BE2C (cell line): ENCODE results near the gene C5orf58.

ENCODE experiments used
- DNase-seq: peaks from one replicate; pipeline ENCODE4 v3.0.0-alpha.2; 2020
- H3K27me3 ChIP-seq: fragments of 250-450 bp; sonication (Bioruptor Pico); 2 replicates; pipeline ENCODE4 v1.5.1; 2020; ENCODE audit warnings: mild to moderate bottlenecking
- H3K36me3 ChIP-seq: fragments of 250-450 bp; sonication (Bioruptor Pico); 2 replicates; pipeline ENCODE4 v1.5.1; 2020; ENCODE audit warnings: mild to moderate bottlenecking
- H3K4me1 ChIP-seq: fragments of 250-450 bp; sonication (Bioruptor Pico); 2 replicates; pipeline ENCODE4 v1.5.1; 2020
- H3K4me3 ChIP-seq: 2 replicates; pipeline ENCODE4 v1.5.1; 2011; ENCODE audit warnings: low read depth, low read length
- H3K9me3 ChIP-seq: fragments of 250-450 bp; sonication (Bioruptor Pico); 2 replicates; pipeline ENCODE4 v1.5.1; 2020
- TF ChIP-seq, protein P1 (sequence below): IDR thresholded peaks from 2 replicates; pipeline ENCODE4 v1.5.1; 2012; ENCODE audit warnings: mild to moderate bottlenecking, low read depth, low read length

Gene C5orf58

DNA sequence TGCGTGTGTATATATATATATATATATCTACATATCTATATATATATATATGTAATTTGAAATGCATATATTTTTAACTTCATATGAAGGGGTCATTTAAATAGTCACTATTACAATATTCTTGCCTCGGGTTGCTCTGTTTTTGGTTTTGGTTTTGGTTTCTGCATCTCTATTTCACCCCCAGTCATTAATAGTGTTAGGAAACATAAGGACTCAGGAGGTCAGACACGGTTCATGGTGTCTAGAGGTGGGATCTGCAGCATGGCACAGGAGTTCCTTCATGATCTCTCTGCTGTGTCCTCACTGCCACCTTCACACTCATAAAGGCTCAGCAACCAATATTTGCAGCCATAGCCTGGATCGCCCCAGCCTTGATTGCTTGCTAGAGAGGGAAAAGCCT, 16.6 kb downstream of the C5orf58 start:
- Histone ChIP-seq H3K36me3 (no peaks in the 10 kb centered on the region), H3K4me1 (no peaks in the 10 kb centered on the region), H3K4me3 (no peak overlapping the region), H3K27me3 (peaks cover 52% of the 10 kb centered on the region), H3K9me3 (no peaks in the 10 kb centered on the region)
- TF ChIP-seq, protein P1, sequence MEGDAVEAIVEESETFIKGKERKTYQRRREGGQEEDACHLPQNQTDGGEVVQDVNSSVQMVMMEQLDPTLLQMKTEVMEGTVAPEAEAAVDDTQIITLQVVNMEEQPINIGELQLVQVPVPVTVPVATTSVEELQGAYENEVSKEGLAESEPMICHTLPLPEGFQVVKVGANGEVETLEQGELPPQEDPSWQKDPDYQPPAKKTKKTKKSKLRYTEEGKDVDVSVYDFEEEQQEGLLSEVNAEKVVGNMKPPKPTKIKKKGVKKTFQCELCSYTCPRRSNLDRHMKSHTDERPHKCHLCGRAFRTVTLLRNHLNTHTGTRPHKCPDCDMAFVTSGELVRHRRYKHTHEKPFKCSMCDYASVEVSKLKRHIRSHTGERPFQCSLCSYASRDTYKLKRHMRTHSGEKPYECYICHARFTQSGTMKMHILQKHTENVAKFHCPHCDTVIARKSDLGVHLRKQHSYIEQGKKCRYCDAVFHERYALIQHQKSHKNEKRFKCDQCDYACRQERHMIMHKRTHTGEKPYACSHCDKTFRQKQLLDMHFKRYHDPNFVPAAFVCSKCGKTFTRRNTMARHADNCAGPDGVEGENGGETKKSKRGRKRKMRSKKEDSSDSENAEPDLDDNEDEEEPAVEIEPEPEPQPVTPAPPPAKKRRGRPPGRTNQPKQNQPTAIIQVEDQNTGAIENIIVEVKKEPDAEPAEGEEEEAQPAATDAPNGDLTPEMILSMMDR, result no peak
- DNase-seq, result no peak

DNA sequence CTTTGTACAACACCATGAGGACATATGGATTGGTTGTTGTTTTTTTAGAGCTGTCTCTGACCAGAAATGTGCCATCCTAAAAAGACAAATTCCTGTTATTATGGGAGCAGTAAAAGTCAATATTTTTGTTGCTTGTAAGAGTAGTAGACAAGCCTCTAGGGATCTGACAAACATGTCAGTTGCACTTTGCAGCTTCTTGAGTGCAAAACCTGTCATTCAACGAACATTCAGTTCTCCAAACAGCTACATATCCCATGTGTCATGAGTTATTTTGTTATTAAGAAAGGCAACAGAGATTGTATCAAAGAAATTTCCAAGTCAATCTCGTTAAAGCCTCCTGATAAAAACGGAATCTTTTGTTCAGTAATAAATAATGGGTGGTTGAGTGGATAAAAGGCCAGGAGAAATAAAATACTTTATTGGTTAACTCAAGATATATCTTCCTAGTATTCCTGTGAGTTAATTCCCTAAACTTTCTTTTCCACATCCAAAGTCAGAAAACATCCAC, 18.1 kb downstream of the C5orf58 start:
- Histone ChIP-seq H3K27me3 (peaks cover 59% of the 10 kb centered on the region), H3K9me3 (no peaks in the 10 kb centered on the region), H3K4me3 (no peak overlapping the region), H3K4me1 (no peaks in the 10 kb centered on the region), H3K36me3 (no peaks in the 10 kb centered on the region)
- TF ChIP-seq, protein P1, result no peak
- DNase-seq, result no peak

DNA sequence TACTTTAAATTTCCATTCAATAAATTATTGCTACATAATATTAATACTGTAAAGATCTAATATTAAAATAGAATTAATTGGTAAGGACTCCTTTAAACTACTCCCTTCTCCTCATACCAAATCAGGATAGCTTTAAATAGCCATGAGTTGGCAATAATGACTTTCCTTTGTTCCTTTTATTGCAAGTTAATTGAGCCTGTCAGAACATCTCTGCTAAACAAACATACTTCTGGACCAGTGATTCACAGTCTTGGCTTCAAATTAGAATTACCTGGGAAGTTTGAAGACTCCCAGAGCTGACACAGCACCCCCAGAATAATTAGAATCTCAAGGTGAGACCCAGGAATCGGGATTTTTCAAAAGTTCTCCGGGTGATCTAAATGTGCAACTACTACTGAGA, 18.7 kb downstream of the C5orf58 start:
- no peak overlapping the region for H3K4me3 ChIP-seq
- peaks cover 59% of the 10 kb centered on the region for H3K27me3 ChIP-seq

DNA sequence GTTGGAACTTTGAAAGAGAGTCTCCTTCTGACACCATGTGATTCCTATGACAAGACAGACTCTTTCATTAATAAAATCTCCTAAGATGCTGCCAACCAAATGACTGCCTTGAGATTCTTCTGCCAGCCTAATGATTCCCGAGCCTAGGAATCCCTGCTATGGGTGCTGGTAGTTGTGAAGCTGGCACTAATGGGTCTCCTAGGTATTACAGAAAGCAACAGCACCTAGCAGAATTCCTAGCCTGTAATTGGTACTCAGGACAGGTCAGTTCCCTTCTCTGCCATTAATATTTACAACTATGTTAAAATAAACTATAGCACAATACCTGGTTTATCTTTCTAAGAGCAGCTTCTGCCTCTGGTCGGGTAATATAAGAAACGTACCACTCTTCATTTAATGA, 19.3 kb downstream of the C5orf58 start:
- Histone ChIP-seq H3K9me3 (no peaks in the 10 kb centered on the region), H3K36me3 (no peaks in the 10 kb centered on the region), H3K27me3 (peaks cover 59% of the 10 kb centered on the region), H3K4me3 (no peak overlapping the region), H3K4me1 (no peaks in the 10 kb centered on the region)
- TF ChIP-seq, protein P1, result no peak
- DNase-seq, result no peak

More for the DNA sequence above, 18.7 kb downstream of the C5orf58 start:
- Histone ChIP-seq H3K36me3 (no peaks in the 10 kb centered on the region), H3K9me3 (no peaks in the 10 kb centered on the region), H3K4me1 (no peaks in the 10 kb centered on the region)
- TF ChIP-seq, protein P1, result no peak
- no peak for DNase-seq

DNA sequence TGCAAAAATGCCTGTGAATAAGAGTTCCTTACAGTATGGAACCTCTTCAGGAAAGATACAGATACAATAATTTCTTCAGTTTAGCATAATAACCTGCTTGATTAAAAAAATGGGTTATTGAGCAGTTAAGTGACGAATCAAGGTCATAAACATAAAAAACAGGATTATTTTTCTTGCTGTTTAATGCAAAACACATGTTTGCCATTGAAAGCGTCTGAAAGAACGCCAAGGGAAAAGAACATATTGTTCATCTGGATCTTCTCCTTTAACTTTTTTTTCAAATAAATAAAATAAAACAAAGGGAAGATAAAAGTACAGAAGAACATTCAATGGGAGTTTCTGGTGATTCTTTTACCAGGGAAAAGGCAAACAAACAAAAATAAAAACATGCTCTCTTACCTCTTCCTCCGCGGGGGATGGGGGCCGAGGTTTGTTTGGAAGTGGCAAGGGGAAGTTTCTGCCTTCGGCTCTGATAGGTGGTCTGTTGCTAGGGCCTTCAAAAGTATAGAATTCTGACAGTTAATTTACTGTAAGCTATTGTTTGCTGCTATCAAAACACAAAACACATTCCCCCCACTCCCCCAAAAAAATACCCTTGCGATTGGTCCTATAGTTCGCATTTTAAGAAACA, 20.1 kb downstream of the C5orf58 start:
- TF ChIP-seq, protein P1, result no peak
- Histone ChIP-seq H3K4me1 (no peaks in the 10 kb centered on the region), H3K27me3 (peaks cover 55% of the 10 kb centered on the region), H3K36me3 (no peaks in the 10 kb centered on the region), H3K9me3 (no peaks in the 10 kb centered on the region), H3K4me3 (no peak overlapping the region)
- DNase-seq, result no peak

DNA sequence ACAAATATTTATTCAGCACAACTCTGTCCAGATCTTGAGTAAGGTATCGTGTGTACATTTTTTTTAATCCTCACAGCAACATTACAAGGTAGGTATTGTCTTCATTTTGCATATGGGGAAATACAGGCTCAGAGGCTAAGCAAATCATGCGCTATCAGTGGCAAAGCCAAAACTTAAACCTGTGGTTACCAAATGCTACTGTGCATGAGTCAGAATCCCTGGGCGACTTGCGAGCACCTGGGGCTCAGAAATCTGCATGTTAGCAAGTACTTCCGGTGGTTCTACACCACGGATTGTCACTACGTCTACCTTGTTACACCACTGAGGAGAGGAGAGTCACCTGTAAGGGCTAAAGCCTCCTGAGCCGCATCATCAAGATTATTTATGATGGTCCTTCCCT, 21.3 kb downstream of the C5orf58 start:
- no peak overlapping the region for H3K4me3 ChIP-seq
- no peak for DNase-seq
- no peaks in the 10 kb centered on the region for H3K9me3 ChIP-seq
- H3K27me3 ChIP-seq, result peaks cover 55% of the 10 kb centered on the region
- H3K4me1 ChIP-seq, result no peaks in the 10 kb centered on the region
- TF ChIP-seq, protein P1, result no peak
- H3K36me3 ChIP-seq, result no peaks in the 10 kb centered on the region
